Activated CD8-positive, alpha-beta memory T cell treated with anti-CD3 and anti-CD28 coated beads, Interleukin-2, amount 50 U/mL, for 24 hours (primary cell): ENCODE results near the gene PTPMT1.
"Not testable (repeated sequence)": the region's sequence is repeated elsewhere in the genome, so short reads cannot be mapped to it uniquely, and the experiment has no call there.

Experiments
- DNase-seq: peaks from one replicate; pipeline ENCODE4 v3.0.0-alpha.2; 2020; ENCODE audit errors: extremely low read depth

Gene PTPMT1, protein sequence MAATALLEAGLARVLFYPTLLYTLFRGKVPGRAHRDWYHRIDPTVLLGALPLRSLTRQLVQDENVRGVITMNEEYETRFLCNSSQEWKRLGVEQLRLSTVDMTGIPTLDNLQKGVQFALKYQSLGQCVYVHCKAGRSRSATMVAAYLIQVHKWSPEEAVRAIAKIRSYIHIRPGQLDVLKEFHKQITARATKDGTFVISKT

DNA sequence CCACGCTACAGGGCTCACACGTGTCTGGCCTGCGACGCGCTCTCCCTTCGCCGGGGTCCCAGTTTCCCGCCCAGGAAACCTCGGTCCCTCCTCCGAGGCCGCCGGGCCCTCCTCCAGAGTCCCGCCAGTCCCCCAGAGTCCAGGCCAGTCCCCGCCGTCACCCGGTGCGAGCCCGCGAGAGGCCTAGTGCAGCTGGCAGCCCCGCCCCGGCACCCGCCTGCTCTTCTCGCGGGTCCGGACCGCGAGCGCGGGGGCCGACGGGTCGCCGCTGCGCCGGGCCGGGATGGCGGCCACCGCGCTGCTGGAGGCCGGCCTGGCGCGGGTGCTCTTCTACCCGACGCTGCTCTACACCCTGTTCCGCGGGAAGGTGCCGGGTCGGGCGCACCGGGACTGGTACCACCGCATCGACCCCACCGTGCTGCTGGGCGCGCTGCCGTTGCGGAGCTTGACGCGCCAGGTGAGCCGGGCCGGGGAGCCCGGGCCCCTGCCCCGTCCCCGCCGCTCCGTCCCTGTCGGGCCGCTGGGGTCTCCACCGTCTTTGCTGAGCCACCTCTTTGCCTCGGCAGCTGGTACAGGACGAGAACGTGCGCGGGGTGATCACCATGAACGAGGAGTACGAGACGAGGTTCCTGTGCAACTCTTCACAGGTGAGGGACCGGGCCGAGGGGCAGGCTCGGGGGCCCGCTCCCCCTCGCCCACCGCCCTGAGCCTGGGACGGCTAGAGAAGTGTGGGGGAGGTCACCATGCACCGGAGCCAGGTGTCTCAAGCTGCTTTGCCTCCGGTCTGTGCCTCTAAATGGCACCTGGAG is at the start of gene PTPMT1:
PTPMT1 (plus strand) TSS at position 260 of the 809 bp plus-strand sequence; CDS start at position 284, 24 bp downstream.
- DNase-seq: no peak

- DNase-seq: no peak
These were observed 49.2 kb upstream of the PTPMT1 start for GRCh38 chr11:47516155-47516554.

DNA sequence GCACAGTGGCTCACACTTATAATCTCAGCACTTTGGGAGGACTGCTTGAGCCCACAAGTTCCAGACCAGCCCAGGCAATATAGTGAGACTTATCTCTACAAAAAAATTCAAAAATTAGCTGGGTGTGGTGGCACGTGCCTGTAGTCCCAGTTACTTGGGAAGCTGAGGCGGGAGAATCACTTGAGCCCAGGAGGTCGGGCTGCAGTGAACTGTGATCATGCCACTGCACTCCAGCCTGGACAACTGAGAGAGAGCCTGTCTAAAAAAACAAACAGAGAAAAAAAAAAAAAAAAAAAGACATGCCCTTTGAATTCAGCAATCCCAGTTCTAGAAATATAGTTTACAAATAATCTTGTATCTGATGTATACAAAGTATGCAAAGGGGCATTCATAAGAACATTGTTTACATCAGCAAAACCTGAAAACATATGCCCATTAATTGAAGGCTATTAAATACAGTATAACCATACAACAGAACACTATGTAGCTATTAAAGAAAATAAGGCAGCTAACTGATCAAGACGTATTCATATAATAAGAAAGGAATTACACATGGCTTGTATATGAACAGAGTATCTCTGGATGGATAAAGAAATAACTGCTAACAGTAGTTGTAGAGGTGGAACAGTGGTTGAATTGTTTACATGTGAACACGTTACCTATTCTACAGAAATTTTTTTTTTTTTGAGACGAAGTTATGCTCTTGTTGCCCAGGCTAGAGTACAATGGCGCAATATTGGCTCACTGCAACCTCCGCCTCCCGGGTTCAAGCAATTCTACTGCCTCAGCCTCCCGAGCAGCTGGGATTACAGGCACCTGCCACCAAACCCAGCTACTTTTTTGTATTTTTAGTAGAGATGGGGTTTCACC is 48.2 kb upstream of the PTPMT1 start:
- DNase-seq: no peak

DNA sequence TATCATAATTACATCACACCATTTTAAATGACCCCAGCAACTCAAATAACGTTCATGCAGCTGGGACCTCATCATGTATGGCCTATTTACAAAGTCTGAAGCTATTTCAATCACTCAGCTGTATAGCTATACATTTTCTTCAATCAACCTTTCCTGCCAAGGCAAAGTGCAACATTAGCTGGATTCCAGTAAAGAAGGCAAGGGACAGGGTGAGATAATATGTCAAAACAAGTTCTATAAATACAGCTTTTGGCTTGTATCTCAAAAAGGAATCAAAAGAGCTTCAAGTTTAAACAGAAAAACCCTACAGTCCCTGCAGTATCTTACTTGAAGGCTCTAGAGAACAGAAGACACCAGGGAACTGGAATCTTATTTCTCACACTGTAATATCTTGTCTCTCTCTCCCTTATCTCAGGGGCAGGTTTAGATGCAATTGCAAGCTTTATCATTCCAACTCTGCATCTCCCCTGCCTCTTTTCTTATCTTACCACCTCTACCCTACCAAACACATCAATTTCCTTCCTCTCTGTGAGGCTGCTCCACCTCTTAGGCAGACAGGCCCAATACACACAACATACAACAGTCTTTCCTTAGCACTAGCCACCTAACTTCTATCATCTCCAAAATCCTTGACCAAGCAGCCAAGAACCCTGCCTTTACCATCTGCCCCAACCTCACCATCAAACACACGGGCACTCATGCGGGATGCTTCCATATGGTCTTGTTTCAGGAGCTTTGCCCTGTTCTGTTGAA is 47.0 kb upstream of the PTPMT1 start:
- DNase-seq: no peak

GRCh38 chr11:47523490-47524225 is 41.7 kb upstream of the PTPMT1 start:
- DNase-seq: no peak

DNA sequence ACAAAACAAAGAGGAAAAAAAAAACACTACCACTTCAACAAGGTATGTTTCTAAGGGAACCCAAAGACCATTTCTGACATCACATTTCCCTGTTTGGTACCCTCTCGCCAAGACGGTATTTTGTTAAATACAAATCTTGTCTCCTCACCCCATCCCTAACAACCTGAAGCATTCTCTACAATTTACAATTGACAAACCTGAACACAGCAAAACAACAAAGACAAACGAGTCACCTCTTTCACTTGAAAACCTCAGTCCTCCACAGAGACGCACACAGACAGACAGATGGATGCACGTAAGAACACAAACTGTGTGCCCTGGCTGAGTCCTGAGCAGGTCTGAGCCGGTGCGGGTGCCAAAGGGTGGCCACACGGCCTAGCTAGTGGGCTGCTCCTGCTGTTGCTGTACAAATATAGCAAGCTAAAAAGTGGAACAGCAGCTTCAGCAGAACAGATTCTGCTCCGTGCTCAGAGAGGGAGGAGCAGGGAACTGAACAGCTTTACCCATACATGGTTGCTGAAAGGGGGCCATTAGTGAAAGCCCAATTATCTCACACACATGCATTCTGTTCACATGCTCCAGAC is 41.0 kb upstream of the PTPMT1 start:
- DNase-seq: no peak

- not testable (repeated sequence) for DNase-seq
These were observed 39.4 kb upstream of the PTPMT1 start for GRCh38 chr11:47526032-47526431.

DNA sequence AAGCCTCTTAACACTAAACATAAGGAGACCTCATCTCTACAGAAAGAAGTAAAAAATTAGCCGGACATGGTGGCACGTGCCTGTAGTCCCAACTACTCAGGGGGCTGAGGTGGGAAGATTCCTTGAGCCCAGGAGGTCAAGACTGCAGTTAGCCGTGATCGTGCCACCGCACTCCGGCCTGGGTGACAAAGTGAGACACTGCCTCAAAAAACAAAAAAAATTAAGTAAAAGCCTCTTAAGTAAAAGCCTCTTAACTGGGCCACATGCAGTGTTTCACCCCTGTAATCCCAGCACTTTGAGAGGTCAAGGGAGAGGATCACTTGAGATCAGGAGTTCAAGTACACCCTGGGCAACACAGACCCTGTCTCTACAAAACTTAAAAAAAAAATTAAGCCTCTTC is 38.2 kb upstream of the PTPMT1 start:
- no peak for DNase-seq

DNA sequence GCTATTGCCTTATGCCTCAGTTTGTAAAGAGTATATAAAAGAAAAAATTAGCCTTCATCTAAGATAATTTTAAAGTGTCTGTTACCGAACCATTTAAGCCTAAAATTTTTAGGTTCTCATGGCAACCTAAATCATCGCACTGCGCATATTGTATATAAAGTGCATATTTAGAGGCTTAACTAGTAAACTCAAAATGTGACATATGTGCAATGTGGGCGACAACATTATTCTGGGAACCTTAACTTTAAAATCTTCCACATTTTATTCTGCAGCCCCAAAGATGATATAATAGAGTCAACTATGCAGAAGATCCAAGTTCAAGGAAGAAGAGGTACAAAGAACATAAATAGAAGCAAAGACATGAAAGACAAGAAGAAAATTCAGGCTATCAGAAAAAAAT is 35.4 kb upstream of the PTPMT1 start:
- no peak for DNase-seq

DNA sequence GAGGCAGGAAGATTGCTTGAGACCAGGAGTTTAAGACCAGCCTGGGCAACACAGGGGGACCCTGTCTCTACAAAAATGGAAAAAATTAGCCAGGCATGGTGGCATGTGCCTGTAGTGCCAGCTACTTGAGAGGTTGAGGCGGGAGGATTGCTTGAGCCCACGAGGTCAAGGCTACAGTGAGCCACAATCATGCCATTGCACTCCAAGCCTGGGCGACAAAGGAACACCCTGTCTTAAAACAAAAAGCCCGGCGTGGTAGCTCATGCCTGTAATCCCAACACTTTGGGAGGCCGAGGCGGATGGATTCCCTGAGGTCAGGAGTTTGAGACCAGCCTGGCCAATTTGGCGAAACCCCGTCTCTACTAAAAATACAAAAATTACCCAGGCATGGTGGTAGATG is 34.7 kb upstream of the PTPMT1 start:
- DNase-seq: not testable (repeated sequence)

DNA sequence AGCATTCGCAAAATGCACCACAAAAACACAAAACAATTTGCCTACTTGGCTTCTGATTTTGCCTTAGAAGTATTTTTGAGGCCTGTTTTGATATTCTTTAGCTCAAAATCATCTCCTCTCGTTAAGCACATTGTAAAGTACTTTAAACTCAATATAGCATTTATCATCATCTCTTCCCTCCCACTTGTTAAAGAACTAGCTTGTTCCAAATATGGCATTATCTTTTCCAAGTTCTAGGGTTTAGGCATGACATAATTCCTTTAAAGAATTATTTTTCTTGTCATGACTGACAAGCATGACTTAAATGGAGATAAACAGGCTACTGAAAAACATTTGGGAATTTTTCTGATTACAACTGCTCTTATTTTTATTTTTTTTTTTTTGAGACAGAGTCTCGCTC is 33.7 kb upstream of the PTPMT1 start:
- DNase-seq: no peak

GRCh38 chr11:47532597-47533213 is 32.7 kb upstream of the PTPMT1 start:
- no peak for DNase-seq

DNA sequence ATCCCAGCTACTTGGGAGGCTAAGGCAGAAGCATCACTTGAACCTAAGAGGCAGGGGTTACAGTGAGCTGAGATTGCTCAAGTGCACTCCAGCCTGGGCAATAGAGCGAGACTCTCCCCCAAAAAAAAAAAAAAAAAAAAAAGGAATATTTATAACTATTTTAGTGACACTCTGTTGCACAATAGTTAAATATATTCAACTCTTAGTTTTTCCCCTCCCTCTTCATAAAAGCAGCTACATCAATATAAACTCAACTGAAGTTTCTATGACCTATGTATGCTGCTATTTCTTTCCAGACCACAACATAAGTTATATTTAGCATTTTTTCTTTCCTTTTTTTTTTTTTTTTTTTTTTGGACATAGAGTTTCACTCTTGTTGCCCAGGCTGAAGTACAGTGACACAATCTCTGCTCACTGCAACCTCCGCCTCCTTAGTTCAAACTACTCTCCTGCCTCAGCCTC is 31.7 kb upstream of the PTPMT1 start:
- no peak for DNase-seq

DNA sequence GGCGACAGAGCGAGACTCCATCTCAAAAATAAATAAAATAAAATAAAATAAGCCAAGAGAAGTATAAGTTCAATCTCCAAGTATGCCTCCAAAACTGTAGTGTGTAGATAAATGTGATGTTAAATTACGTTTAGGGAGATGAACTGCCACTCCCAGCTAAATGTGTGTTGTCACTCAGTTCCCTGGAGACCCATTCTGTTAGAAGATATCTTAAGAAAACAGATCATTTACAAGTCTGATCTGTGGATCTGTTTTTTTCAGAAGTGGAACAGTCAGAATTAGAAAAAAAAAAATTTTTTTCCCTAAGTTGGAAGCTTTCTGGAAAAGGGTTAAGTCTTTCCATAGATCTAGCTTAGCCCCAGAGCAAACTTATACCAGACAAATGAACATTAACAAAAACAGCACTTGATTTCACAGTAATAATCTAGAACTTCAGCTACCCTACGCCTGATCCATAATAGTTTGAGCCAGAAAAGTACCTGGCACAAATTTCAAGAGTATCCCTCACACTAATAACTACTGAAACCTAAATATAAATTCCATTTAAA is 30.6 kb upstream of the PTPMT1 start:
- no peak for DNase-seq

DNA sequence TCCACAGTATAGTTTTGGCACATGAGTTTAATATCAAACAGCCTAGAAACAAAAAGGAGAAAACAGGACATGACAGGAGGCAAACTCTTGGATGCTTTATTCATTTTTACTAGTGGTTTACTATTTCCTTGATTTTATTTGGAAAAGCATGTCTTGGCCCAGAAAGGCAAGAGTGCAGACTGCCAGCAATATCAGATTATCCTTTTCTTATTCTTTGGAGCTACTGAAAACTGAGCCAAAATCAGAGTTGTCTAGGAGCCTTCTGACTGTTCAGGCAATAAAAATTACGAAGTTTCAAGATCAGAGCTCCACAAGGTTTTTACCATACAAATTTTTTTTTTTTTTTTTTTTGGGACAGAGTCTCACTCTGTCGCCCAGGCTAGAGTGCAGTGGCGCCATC is 28.5 kb upstream of the PTPMT1 start:
- no peak for DNase-seq

DNA sequence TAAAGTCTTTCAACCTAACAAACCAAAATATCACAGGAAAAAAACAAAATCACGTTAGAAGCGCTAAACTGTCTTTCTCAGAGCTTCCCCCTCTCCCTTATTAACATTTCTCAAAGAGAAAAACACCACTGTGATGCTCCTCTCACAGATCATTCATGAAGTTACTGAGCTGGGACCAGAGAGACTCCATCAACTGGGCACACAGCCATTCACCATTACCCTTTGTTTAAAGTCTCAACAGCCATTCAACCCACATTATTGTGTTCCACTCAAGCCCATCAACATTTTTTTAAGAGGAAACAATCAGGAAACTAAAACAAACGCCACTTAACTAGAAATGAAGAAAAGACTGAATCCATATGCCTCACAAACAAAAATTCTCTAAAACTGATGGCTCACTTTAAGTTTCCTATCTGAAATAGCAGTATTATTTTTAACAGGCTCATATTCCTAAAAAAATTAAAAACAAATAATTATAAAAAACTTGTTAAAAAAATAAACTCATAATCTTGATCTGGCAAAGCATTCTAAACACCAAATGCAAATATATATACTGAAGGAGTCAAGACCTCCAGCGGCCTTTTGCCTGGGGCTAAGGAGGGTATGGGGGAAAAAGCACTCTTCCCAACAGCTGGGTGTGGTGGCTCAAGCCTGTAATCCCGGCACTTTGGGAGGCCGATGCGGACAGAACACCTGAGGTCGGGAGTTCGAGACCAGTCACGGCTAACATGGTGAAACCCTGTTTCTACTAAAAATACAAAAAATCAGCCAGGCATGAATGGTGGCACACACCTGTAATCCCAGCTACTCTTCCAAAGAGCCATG is 26.4 kb upstream of the PTPMT1 start:
- no peak for DNase-seq

GRCh38 chr11:47539681-47540039 is 25.7 kb upstream of the PTPMT1 start:
- no peak for DNase-seq

DNA sequence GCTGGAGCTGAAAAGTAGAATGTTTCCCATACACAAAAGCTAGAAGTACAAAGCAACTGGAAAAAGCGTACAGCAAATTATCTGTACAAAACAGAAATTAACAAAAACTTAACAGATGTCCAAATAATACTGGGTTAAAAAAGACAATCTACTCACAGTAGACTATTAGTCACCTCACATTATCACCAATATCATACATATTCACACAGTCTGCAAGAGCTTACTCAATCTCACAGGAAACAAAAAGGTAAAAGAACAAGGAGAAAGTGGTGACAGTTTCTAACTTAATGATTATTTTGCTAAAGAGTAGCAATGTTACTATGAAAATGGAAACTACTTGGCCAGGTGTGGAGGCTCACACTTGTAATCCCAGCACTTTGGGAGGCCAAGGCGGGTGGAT is 24.3 kb upstream of the PTPMT1 start:
- no peak for DNase-seq

GRCh38 chr11:47545298-47545697 is 20.1 kb upstream of the PTPMT1 start:
- no peak for DNase-seq
